ENCODE results near the gene AUTS2.
"Not testable (repeated sequence)": the region's sequence is repeated elsewhere in the genome, so short reads cannot be mapped to it uniquely, and the experiment has no call there.

Gene AUTS2

DNA sequence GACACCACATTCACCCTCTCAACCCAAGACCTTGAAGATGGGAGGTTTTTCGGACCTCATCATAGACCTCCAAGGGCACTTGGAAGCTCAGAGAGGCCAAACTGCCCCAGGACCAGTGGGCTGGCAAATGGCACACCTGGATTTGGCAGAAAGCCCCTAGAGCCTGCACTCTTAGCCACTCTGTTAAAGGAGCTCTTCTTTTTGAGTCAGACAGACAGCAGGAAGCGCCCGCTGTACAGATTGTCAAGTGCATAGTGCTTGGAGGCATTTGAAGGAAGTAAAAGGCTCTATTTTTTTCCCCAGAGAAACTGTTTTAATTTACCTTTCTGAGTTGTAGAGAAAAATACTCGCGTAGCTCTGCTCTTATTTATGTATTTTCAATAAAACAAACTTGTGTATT lies 1125.1 kb downstream of the AUTS2 start:
- DNase-seq (ENCODE audit: low read depth) = no peak

DNA sequence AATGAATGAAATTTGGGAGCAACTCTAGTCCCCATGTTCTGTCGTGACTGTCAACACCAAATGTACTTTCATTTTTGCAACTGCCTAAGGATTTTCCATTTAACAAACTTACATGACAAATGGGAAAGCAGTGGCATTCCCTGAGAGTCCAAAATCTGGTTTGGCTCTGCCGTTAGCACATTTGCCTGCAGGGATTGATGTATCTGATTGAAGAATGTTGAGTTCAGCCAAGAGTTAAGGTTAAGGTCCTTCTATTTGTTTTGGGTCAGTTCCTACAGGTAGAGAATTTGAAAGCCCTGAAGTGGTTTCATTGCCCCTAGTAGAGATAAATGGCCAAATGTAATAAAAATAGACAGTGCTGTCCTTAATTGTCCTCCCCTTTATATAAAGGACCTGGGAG lies 1127.2 kb downstream of the AUTS2 start:
- no peak for DNase-seq (ENCODE audit: low read depth)

DNA sequence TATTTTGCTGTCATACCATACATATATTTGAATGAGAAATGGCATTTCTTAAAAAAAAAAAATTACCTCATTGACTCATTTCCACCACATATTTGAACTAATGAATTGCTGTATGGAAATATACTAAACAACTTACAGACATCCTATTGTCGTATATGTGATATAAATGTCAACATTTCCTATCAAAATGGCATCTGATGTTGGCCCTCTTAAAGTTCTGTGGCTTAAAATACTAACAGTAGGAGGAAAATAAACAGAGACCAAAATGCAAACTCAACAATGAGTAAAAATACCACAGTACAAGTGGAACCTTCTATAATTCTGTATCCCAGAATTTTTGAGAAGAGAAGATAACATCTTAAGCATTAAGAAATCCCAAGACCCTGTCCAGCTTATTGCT lies 1128.0 kb downstream of the AUTS2 start:
- DNase-seq (ENCODE audit: low read depth) = no peak

DNA sequence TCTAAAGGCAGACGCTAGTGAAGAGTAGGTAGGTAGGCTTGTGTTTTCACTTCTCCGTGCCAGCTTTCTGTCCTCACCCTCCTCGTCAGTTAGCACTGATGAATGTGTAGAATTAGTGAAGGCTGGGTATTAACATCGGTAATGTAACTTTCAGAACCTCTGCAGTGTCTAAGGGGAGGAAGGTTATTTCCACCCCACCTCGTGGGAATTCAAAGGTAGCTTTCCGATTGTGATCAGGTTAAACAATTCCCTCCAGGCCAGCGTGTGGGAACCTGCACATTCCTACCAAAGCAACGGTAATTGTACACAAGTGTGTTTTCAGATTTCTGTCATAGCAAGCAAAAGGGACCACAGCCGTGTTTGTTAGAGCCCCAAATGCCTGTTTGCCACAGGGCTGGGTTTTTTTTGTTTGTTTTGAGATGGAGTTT lies 1128.7 kb downstream of the AUTS2 start:
- no peak for DNase-seq (ENCODE audit: low read depth)

DNA sequence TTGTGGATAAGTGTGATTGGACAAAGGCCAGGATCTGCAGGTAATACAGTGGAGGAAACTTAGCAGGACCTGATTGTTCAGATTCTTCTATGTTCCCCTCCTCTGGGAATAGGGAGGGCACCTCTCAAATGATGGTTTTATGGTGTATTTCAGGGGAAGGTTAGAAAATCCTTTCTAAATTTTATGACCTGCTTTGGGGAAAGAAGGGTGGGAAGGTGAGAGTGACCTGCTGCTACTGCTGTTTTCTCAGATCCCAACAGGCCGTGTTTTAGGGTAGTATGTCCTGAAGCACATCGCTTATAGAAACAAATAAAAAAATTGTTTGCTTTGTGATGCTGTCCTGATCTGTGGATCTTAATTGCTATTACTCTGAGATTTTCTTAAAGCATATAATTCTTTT lies 1129.6 kb downstream of the AUTS2 start:
- no peak for DNase-seq (ENCODE audit: low read depth)

DNA sequence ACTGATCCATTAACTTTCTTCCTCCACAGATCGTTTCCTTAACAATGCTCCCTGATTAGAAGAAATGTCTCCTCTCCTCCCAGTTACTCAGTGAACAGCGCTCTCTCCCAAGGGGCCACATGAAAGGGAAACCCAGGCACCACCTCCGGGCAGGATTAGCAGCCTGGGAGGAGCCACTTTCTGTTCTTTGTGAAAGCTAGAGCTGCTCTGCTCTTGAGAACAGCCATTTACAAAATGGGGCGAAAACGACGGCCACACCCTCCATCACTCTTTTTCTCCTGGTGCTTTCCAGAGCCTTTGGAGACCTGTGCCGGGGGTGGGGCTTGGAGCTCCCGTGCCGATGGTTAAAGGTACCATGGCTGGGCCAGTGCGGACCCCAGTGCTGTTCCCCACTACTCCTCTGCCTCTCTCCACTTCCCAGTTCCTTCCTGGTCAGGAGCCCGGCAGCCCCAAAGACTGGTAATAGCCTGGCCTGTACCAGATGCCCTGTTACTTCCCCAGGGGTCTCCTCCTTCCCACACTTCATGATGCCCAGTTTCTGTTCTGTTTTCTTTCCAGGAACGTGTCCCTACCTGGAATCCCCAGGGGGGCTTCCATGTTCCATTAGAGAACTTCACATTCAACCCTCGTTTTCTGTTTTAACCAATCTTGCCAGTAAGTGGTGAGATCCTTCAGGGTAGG lies 1130.7 kb downstream of the AUTS2 start:
- DNase-seq (ENCODE audit: low read depth) = no peak

DNA sequence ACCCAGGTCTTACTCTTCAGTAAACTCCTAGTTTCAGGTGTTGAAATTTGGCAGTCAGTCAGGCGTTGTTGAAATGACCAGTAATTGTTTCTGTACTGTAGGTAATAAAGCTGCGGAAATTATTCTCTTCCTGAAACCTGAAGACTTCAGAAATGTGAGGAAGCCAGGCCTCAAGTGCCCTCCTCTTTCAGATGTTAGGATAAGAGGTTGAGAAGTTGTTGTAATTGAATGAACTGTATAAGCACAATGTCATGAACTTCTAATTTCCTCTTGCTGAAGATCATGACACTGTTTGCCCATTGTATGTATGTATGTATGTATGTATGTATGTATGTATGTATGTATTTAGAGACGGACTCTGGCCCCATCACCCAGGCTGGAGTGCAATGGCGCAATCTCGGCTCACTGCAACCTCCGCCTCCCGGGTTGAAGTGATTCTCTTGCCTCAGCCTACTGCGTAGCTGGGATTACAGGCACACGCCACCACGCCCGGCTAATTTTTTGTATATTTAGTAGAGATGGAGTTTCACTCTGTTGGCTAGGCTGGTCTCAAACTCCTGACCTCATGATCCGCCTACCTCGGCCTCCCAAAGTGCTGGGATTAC lies 1131.4 kb downstream of the AUTS2 start:
- DNase-seq (ENCODE audit: low read depth) = not testable (repeated sequence)

DNA sequence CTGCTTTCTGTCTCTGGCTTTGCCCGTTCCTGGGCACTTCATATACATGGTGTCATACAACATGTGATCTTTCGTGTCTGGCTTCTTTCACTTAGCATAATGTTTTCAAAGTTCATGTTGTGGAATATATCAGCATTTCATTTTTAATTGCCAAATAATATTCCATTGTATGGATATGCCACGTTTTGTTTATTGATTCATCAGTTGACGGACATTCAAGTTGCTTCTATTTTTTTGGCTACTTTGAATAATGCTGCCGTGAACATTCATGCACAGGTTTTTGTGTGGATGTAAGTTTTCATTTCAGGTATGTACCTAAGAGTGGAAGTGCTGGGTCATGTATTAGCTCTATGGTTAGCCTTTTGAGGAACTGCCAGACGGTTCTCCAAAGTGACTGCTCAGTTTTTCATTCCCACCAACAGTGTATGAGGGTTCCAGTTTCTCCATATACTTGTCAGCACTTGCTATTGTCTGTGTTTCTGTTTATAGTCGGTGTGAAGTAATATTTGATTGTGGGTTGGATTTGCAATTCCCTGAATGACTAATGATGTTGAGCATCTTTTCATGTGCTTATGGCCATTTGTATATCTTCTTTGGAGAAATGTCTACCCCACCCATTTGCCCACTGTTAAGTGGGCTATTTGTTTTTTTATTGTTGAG lies 1132.3 kb downstream of the AUTS2 start:
- DNase-seq (ENCODE audit: low read depth) = no peak

DNA sequence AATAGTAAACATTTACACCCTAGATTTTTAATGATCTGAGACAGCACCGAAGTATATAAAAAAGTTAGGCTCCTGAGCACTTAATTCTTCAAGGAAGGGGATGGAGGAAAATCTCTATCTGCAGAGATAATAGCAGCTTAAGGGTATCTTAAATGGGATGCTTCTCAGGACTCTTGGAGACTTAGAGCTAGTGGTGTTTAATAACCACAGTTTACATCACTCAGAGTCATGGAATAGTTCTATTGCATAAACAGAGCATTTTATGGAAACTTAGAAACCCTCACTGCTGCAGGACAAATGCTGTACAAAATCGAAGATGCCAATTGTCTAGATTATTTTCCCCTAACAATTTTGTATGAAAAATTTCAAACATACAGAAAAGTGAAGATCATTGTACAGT lies 1134.8 kb downstream of the AUTS2 start:
- DNase-seq (ENCODE audit: low read depth) = no peak

DNA sequence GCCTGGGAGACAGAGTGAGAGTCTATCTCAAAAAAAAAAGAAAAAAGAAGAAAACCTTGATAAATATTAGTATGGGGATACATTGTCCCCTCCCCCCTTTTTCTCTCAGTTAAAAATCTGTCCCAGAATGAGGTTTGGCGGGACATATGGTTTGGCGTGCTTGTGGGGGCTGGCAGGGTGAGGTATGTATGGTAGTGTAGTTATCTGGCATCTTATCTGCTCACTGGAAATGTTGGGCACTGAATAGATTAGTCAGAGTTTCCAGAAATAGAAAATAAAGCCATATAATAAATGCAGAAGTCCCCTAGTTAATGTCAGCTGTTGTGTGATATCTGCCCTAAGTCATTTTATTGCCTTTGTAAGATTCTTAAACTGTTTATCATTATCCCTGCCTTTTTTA lies 1136.1 kb downstream of the AUTS2 start:
- DNase-seq (ENCODE audit: low read depth) = no peak

DNA sequence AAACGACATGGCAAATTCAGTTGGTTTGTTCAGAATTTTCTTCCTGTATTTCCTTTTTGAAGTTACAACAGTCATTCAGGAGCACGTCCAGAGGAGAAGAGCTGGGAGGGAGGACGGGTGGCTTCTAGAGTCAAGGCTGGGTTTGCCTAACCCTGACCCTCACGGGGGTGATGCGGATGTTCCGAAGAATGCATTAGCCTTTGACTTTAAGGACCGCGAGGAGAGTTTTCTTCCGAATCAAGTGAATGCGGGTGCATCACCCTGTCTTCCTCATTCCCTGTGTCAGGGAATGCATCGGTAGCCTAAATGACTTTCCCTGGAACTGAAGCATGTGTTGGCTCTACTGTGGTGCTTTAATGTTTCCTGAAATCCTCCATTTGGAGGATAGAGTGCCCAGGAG lies 1137.0 kb downstream of the AUTS2 start:
- no peak for DNase-seq (ENCODE audit: low read depth)

DNA sequence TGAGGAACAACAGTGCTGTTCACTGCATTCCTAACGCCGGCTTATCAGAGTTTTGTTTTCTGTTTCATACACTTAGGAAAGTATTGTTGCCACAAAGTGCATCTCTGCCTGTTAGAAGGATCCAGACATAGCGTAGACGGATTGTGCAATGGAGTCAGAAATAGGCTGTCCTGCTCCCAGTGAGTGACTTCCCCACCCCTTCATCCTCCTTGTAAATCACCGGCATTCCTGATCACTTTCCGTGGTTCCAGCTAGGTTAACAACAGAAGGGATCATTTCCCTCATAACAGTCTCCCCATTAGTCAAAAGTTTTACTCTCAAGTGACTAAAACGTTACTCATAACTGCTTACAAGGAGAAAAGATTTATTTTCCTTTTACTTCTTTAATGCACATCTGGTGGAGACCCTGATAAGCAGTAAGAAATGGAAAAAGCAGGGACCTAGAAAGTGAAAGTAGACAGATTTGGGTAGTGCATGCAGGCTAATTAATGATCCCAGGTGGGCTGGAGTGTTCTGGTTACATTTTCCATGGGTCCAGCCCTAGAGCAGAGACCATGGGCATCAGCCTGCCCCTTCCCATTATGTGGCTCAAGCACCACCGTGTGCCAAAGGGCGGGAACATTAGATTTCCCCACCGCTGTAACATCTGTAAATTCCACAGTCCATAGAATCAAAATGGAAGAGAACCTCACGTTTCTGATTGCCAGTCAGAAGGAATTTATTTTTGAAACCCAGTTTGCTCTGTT lies 1138.6 kb downstream of the AUTS2 start:
- DNase-seq (ENCODE audit: low read depth) = no peak

DNA sequence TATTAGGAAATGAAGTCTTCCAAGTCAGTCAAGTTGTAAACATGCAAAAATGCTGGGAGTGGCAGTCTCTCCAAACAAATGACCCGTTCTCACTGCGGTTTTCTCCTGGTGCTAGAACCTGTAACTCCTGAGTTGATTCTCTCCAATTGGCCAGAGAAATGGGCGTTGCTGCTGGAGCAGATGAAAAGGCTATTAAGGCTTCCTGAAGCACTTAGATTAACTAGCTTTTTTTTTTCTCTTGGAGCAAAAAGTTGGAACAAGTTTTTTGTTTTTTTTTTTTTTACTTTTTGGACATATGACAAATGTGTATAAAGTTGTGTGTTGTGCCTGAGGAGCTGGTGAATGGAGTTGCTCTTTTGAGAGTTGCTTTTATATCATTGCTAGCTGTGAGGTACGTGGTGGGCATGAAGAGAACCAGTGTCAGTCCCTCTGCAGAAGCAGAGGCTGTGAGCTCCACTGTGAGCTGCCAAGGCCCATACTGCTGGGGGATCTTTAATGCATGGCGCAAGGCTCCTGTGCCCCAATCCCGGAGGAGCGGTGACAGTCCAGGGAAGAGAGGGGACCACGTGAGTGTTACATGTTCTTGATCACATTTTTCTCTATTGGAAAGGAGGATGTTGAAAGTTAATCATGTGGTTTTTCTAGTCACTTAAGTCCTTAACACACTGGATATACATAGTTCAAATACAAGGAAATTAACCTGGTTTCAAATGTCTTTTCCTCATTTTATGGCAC lies 1140.0 kb downstream of the AUTS2 start:
- no peak for DNase-seq (ENCODE audit: low read depth)

DNA sequence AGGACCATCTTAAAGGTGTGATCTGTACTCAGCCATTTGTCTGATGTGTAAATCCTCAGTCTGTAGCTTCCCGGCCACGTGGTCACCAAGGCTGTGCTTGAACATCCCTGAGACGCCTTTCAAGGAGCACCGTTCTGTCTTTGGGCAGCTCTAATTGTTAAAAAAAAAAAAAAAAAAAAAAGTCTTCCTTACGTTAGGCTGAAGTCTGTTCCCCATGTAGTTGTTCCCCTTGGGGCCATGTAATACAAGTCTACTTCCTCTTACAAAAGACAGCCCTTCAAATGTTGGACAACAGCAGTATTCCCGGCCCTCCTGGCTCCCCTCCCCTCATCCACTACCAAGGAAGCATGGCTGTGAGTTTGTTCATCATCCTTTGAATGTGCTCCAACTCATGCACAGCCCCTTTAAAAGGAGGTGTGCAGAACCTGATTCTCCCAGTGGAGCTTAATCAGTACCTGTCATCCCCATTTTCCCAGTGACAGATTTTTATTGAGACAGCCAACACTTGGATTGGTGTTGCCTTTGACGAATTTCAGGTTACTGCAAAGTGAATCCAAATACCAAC lies 1141.5 kb downstream of the AUTS2 start:
- DNase-seq (ENCODE audit: low read depth) = no peak

DNA sequence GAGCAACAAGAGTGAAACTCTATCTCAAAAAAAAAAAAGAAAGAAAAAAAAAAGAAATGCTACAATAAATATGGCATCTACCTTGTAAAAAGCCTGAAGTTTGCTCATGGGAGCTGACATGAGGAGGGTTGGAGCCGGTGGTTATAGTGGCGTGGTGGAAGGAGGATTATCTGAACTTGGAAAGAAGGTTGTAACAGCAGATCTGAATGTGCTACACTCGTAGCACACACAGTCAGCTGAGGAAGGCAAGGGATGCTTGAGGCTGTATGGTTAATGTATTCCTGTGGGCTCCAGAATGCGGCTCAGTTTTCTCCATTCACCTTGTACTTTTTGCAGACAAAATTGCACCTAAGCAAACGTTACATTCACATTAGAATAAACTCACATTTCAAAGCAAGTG lies 1143.4 kb downstream of the AUTS2 start:
- no peak for DNase-seq (ENCODE audit: low read depth)

DNA sequence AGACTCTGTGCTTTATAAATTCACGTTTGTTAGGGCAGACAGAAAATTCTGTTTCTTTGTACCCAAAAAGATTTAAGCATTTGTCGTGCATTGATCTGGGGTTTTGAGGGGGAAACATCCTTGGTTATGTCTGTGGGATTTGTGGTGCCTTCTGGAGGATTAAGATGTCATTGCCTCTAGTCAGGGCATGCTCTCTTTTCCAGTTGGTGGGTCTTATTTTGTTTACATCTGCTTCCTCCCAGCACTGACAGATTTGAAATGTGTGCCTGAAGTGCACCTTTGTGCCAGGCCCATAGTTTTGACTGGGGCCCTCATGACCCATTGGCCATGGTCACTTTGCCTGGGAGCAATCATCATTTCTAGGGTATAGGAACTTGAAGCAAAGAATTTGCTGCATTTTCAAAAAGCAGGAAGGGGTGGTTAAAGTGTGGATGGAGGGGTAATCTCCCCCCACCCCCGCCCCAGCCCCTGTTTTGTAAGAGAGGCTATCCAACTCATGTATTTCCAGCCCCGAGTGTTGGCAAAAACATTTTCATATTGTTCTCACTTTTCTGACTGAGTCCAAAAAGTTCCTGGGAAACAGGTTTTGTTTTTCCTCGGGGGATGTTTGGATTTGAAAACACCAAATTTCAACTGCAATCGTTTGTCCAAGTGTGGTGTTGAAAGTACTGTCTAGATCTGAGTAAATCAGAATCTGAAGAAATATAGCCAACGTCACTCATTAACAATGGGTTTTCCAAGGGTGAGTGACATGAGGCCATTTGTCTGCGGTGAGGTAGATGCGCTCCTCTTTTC lies 1145.5 kb downstream of the AUTS2 start:
- no peak for DNase-seq (ENCODE audit: low read depth)

DNA sequence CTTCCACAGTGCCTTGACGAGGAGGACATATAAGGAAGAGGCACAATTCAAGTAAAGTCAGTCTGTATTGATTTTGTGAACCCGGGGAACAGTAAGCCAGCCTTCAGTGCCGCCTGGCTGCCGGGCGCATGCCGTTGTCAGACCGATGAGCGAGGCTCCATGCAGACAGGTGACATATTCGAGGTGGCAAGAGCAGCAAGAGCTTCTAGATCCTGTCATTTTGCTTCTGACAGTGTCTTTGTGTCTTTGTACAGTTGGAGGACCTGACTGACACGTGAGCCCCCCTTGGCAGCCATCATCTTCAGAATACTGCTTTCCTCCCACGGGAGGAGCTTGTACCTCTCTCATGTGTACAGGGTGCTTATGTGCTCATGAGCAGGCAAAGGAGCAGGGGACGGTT lies 1146.2 kb downstream of the AUTS2 start:
- no peak for DNase-seq (ENCODE audit: low read depth)

DNA sequence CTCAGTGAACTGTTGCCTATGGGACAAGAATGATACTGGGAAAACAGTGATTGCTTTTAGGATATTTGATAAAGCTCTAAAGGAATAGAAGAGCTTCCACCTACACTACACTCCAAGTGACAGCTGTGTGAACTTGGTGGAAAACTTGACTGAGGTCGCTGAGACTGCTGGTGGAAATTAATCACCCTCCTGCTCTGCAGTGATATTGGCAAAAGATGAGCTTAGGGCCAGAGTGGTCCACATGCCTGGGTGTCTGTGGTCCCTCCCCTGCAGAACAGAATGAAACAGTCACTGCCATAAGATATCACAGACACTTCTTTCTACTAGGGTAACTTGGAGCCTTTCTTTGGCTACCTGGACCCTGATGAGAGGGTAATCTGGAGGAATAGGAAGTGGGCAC lies 1151.6 kb downstream of the AUTS2 start:
- no peak for DNase-seq (ENCODE audit: low read depth)

DNA sequence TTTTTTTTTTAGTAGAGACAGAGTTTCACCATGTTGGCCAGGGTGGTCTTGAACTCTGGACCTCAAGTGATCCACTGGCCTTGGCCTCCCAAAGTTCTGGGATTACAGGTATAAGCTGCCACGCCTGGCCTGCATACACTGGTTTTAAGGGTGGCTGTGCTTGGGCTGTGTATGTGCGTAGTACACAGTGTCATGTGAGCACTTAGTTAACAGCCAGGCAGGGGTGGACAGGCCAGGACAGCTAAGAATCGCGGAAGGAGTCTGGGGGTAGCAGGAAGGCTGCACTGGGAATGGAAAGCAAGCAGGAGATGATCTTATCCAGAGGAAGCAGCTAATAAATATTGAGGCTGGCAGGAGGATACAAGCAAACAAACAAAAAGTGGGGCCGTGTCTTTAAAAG lies 1153.6 kb downstream of the AUTS2 start:
- no peak for DNase-seq (ENCODE audit: low read depth)

DNA sequence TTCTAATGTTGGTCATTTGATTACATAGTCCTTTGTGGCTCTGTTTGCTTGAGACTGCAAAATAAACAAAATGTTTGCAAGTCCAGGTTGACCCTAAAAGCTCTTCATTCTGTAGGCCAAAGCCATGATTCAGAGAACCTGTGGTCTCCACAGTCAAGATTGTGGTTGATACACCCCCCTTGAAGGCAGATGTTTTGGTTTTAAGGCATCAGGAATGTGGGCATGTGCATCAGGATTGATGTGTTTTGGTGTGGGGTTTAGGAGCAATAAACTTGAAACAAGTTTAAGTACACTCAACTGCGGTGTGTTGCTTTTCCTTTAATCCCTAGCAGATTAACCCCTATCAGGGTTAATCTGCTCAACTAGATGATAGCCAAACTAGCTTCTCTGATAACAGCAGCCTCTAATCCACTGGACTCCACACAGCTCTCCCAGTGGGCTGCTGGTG lies 1154.5 kb downstream of the AUTS2 start:
- no peak for DNase-seq (ENCODE audit: low read depth)

DNA sequence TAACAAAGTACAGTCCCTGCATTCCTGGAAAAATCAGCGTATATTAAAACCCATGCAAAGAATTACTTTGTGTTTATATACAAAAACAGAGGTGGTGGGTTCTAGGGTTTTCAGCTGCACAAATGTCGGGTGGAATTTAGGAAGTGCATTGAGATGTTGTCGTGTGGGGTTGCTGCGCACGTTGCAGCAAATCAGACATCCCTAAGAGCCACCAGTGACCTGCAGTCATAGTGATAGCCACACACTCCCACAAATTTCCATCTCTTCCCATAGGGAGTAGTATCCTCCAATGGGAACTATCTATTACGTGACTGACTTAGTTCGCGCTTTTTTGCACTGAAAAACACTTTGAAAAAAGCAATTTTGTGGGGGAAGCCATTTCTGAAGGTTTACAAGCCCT lies 1158.5 kb downstream of the AUTS2 start:
- DNase-seq (ENCODE audit: low read depth) = no peak
